A549 treated with AZD9567 at 1 μM for 4 hours (cell line): ENCODE results near the gene GPR141. TPM values are rescaled to one million over a fixed set of nuclear protein-coding genes. Genes with fewer than 3 reads are reported as not detected.

Source experiments
- total RNA-seq: library from RNA; stranded (reverse); fragments of 200-300 nt; extraction: Qiagen RNA extraction; gene quantifications from 5 replicates; pipeline ENCODE4 v1.2.3, GENCODE V29; 2022; ENCODE audit not compliant: insufficient read depth

Gene GPR141
- 0.13 TPM in 1 of 5 replicates, not detected in the others for total RNA-seq

GRCh38 chr7:37683246-37684120, at the start of gene GPR141:
TSS of gene GPR141 (plus strand) at chr7:37683766. CDS start at chr7:37740394, 56,628 bp downstream.

Other genes starting within 250 kb of the GPR141 start
- 2.3 to 3.5 TPM (median 2.5 TPM) in 5 replicates for gene ELMO1, start 234.9 kb upstream of the GPR141 start, total RNA-seq
- gene NME8, start 164.8 kb downstream of the GPR141 start, total RNA-seq = not detected in 5 replicates
- gene SFRP4, start 233.1 kb downstream of the GPR141 start, total RNA-seq = 3.7 to 12.2 TPM (median 3.8 TPM) in 5 replicates
- gene EPDR1, start 236.9 kb downstream of the GPR141 start, total RNA-seq = 67.4 to 84.8 TPM (median 78.8 TPM) in 5 replicates